Spleen (tissue), 11 donors: ENCODE results near the gene WNT7A. TPM values are rescaled to one million over a fixed set of nuclear protein-coding genes. Genes with fewer than 3 reads are reported as not detected.

Experiments
- DNase-seq: peaks from one replicate; pipeline ENCODE4 v3.0.0-alpha.2; 2020
- H3K27ac ChIP-seq, 8 donors: fragments of 200-600 bp; sonication (generic) in 7 of 8; 1 replicate in 4 of 8; 2 replicates in 4 of 8; pipeline versions ENCODE4 v1.5.0 to v1.8.0; 2016 to 2021; ENCODE audit warnings: inconsistent platforms in 4 of 8, mild to moderate bottlenecking in 4 of 8, moderate library complexity in 1 of 8
- H3K27me3 ChIP-seq, 7 donors: fragments of 200-600 bp; sonication (generic) in 6 of 7; replicated peaks in 1 of 7; 1 replicate in 4 of 7; 2 replicates in 3 of 7; pipeline versions ENCODE4 v1.5.0 to v1.8.0; 2016 to 2021; ENCODE audit warnings: inconsistent platforms in 3 of 7, mild to moderate bottlenecking in 1 of 7
- H3K36me3 ChIP-seq, 6 donors: fragments of 200-600 bp; sonication (generic) in 5 of 6; 1 replicate in 4 of 6; 2 replicates in 2 of 6; pipeline versions ENCODE4 v1.5.0 to v1.8.0; 2016 to 2021; ENCODE audit warnings: inconsistent platforms in 2 of 6
- H3K4me1 ChIP-seq, 6 donors: fragments of 200-600 bp; sonication (generic) in 5 of 6; 1 replicate in 3 of 6; 2 replicates in 3 of 6; pipeline versions ENCODE4 v1.5.0 to v1.8.0; 2016 to 2021; ENCODE audit warnings: inconsistent platforms in 3 of 6
- H3K4me3 ChIP-seq, 8 donors: fragments of 200-600 bp; sonication (generic) in 7 of 8; 1 replicate in 4 of 8; 2 replicates in 4 of 8; pipeline versions ENCODE4 v1.5.0 to v1.8.0; 2016 to 2021; ENCODE audit warnings: inconsistent platforms in 4 of 8, mild to moderate bottlenecking in 4 of 8, moderate library complexity in 2 of 8
- H3K9me3 ChIP-seq, 8 donors: fragments of 200-600 bp; sonication (generic) in 7 of 8; 1 replicate in 4 of 8; 2 replicates in 4 of 8; pipeline versions ENCODE4 v1.5.0 to v1.8.0; 2016 to 2021; ENCODE audit warnings: inconsistent platforms in 4 of 8
- CTCF ChIP-seq, 11 experiments: fragments of 200-600 bp in 7 of 11; fragments of 450-650 bp in 4 of 11; sonication (generic) in 4 of 11; IDR thresholded peaks in 8 of 11; conservative IDR thresholded peaks in 3 of 11; 1 replicate in 7 of 11; 2 replicates in 4 of 11; pipeline versions ENCODE4 v1.4.0 to v1.8.0; 2016 to 2021; ENCODE audit warnings: antibody characterized with exemption in 11 of 11, inconsistent platforms in 4 of 11, mild to moderate bottlenecking in 1 of 11
- POLR2A ChIP-seq, 3 donors: fragments of 450-650 bp; IDR thresholded peaks; one replicate each; pipeline ENCODE4 v1.5.1; 2017; ENCODE audit warnings: antibody characterized with exemption in 3 of 3, mild to moderate bottlenecking in 1 of 3
- POLR2AphosphoS5 ChIP-seq, 3 donors: sonication (generic); formaldehyde crosslinking; IDR thresholded peaks; one replicate each; pipeline ENCODE4 v1.5.1; 2017; ENCODE audit warnings: antibody characterized with exemption in 3 of 3
- WGBS, 5 donors: extraction: QIAGEN DNeasy Blood & Tissue Kit in 3 of 5; methylation state at CpG; one replicate each; pipeline versions ENCODE4 v1.1.5 to v1.1.7; 2013 to 2018; 5-methylcytosine and 5-hydroxymethylcytosine counted together
- intact Hi-C: fragments of 100-400 bp; cut with DNase I; formaldehyde crosslinking; loops from one replicate; pipeline ENCODE4 v1.15.0; 2023; ENCODE audit warnings: low total_unique reads
- polyA plus RNA-seq, 3 donors: library from polyadenylated mRNA; stranded (reverse); fragments of 200-250 nt; gene quantifications; one replicate each; pipeline ENCODE4 v1.2.1, GENCODE V29; 2013
- total RNA-seq, 7 donors: library from RNA; depleted of rRNA in 3 of 7; stranded (reverse); fragments of >200 nt in 3 of 7; fragmentation: NEBNext Ultra II Directional in 4 of 7; extraction: Animal tissue kit (Norgen Biotek cat#: 25700) in 4 of 7; gene quantifications; one replicate each; pipeline versions ENCODE4 v1.1.0 to v1.2.1, GENCODE V29; 2016 to 2021
- donor health status: healthy with polysubstance abuse.
- donor health status: DM: no; HTN: no; CAD: no; lungs with moderate emphysema.
- donor health status: DM: no; HTN: no; CAD: no.
- donor health status: Bipolar disorder and iron deficiency.
- donor health status: healthy.
- donor health status: DM: no; HTN: no; CAD: no.
- donor health status: DM: yes; HTN: yes; CAD: no.

WNT7A gene
- total and polyA plus RNA-seq, 10 donors, result 0.52 to 6.3 (median 2.0) TPM

DNA sequence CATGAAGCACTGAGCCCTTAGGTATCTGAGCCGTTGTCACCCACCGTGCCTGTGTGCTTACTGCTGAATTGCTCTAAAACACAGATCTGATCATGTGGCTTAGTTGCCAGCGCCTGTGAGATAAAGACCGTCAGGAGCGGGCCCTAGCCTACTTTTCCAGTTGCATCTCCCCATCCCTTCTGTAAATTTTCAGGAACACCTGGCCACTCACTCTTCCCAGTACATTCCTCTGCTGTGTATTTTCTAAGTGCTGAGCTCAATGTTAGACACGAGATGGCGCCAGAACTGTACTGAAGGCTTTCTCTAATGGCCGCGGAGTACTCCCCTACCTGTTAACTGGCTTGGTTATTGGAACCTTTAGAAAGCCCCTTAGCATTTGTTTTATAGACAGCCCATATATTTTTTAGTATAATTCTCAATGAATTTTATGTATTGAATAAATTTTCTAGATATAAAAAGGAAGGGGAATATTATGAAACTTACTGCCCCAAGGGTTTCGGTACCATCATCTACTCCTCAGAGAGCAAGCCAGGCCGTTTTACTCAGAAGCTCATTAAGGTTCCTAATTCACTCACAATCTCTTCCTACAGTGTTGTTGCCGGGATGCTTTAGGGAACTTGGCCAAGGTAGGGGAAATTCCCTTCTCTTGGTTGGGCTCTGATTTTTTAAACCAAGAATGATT lies 16.7 kb upstream of the WNT7A start:
- DNase-seq, result peak; percentile 69
- Histone ChIP-seq H3K9me3 (peaks cover under 1 to 46% (median 24%) of the 10 kb centered on the region in 8 donors), H3K27me3 (peaks cover 0 to 20% (median 0%) of the 10 kb centered on the region in 7 donors), H3K4me1 (peaks cover 7 to 26% (median 18%) of the 10 kb centered on the region in 6 donors), H3K27ac (peak overlapping the region in 5 of 8 donors; percentile 81 to 86 (median 84)), H3K4me3 (peak overlapping the region in 7 of 8 donors; percentile 39 to 74 (median 50)), H3K36me3 (peaks cover 0 to 11% (median 0%) of the 10 kb centered on the region in 6 donors)
- WGBS, 5 donors, result 16 to 27% (median 22%) methylated on average over 12 of the region's 12 CpGs
- TF ChIP-seq POLR2A (IDR thresholded peaks at IDR 0.05) (no peak), CTCF (IDR thresholded peaks at IDR 0.05 in 8 of 11, conservative IDR thresholded peaks at IDR 0.05 in 3 of 11) (peak in 9 of 11 experiments; percentile 44 to 75 (median 64))
- intact Hi-C loops, result loop anchor here (10.0 kb wide), 2 partner anchors 228 to 568 kb away; partner anchors contain the start of genes CHCHD4 and TMEM43

DNA sequence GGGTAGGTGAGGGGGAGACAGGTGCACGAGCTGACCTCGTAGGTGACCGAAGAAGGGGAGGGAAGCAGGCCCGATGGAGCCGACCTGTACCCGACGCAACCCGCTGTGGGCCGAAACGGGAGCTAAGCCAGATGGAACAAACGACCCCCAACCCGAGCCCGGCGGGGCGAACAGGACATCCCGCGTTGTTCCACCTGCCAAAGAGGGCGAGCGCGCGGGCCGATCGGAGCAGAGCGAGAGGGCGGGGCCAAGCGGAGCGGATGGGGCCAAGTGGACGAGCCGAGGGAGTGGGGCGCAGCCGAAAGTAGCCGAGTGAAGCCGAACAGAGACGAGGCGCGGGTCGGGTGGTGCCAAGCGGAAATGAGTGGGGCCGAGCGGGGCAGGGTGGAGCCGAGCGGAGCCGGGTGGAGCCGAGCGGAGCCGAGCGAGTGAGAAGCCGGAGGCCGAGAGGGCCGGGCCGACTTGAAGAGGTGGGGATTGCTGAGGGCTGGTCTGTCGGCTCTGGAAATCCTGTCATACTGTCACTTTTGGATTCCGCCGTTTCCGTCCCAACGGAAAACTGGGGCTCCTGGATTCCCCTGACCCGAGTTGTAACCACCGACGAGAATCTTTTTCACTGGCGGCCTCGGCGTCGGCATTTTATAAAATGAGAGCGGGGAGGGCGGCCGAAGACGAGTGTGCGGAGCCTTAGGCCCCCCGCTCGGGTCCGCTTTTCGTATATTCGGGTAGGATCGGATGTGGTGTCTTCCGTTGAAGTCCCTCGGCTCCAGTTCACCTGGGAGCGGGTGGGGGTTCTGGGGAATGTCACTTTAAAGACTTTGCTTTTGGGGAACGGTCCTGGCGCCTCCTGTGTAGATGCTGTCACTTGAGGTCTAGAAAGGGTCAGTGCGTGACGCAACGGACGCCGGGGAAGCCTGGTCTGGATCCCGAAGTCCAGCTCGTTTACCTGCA lies 15.6 kb upstream of the WNT7A start:
- H3K36me3 ChIP-seq, result peaks cover 0 to 3% (median 0%) of the 10 kb centered on the region in 6 donors
- peak overlapping the region; percentile 39 to 74 (median 50) for H3K4me3 ChIP-seq
- peaks cover 0 to 20% (median 0%) of the 10 kb centered on the region in 7 donors for H3K27me3 ChIP-seq
- DNase-seq, result peak; percentile 97
- WGBS, 5 donors, result 2 to 5% (median 2%) methylated on average over 69 to 86 of the region's 86 CpGs
- H3K9me3 ChIP-seq, result peaks cover 0 to 35% (median 13%) of the 10 kb centered on the region in 8 donors
- H3K27ac ChIP-seq, result peak overlapping the region; percentile 43 to 86 (median 82)
- peaks cover 7 to 36% (median 26%) of the 10 kb centered on the region in 6 donors for H3K4me1 ChIP-seq
- intact Hi-C loops, result loop anchor here (10.0 kb wide), 2 partner anchors 229 to 569 kb away; partner anchors contain the start of genes CHCHD4 and TMEM43
- no peak for TF ChIP-seq CTCF (IDR thresholded peaks at IDR 0.05 in 8 of 11, conservative IDR thresholded peaks at IDR 0.05 in 3 of 11)
- TF ChIP-seq POLR2AphosphoS5 (IDR thresholded peaks at IDR 0.05), result peak; percentile 81 to 86 (median 82)

DNA sequence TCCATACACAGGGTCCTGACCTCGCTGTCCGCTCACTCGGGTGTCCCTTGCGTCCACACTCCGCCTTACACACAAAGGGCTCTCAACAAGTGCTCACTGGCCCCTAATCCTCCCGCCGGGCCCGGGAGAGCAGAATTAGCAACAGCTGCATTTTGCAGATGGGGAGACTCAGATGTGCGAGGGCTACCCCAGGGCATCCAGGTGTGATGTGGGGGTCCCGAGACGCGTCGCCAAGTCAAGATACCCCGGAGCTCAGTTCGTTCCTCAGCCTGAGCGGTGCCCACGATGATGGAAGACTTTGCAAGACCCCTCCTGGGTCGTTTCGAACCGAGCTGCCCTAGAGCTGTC lies 14.9 kb upstream of the WNT7A start:
- peaks cover 7 to 43% (median 29%) of the 10 kb centered on the region in 6 donors for H3K4me1 ChIP-seq
- peak overlapping the region in 6 of 8 donors; percentile 51 to 86 (median 84) for H3K27ac ChIP-seq
- H3K9me3 ChIP-seq, result peaks cover 0 to 28% (median 8%) of the 10 kb centered on the region in 8 donors
- no peak for TF ChIP-seq POLR2A (IDR thresholded peaks at IDR 0.05)
- no peak for TF ChIP-seq CTCF (IDR thresholded peaks at IDR 0.05 in 8 of 11, conservative IDR thresholded peaks at IDR 0.05 in 3 of 11)
- TF ChIP-seq POLR2AphosphoS5 (IDR thresholded peaks at IDR 0.05), result no peak
- DNase-seq, result peak; percentile 85
- 67 to 76% (median 71%) methylated on average over 15 to 20 of the region's 20 CpGs for WGBS, 5 donors
- H3K27me3 ChIP-seq, result peaks cover 0 to 20% (median 0%) of the 10 kb centered on the region in 7 donors
- H3K36me3 ChIP-seq, result no peaks in the 10 kb centered on the region
- intact Hi-C loops, result loop anchor here (10.0 kb wide), 2 partner anchors 230 to 570 kb away; partner anchors contain the start of genes CHCHD4 and TMEM43
- peak overlapping the region; percentile 14 to 74 (median 50) for H3K4me3 ChIP-seq
